Measurements from ENCODE around the gene RNF227.

DNA sequence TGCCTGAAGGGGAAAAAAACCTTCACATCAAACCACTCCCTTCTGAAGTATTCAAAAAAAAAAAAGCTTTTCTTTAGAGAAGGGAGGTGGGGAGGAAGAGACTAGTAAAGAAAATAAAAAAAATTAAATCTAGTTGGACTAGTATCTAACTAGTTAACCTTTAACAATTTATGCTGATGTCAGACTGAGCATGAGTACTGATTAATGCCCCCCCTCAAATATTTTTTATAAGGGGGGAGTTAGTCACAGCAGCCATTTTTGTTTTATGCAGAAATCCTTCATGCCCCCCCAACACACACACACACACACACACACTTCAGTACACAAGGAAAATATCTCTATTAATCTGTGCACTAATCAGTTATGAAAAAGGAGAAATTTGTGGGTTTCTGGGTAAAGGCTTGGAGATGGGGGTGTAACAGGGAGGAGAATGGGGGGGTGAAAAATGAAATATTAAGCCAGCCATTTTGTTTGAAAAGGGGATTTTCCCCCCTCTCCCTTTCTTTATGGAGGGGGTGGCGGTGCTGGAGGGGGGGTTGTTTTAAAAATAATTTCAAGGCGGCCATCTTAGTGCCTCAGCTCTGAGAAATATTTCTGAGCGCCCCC is 32.2 kb downstream of the RNF227 start:
- TF ChIP-seq, protein P1, sequence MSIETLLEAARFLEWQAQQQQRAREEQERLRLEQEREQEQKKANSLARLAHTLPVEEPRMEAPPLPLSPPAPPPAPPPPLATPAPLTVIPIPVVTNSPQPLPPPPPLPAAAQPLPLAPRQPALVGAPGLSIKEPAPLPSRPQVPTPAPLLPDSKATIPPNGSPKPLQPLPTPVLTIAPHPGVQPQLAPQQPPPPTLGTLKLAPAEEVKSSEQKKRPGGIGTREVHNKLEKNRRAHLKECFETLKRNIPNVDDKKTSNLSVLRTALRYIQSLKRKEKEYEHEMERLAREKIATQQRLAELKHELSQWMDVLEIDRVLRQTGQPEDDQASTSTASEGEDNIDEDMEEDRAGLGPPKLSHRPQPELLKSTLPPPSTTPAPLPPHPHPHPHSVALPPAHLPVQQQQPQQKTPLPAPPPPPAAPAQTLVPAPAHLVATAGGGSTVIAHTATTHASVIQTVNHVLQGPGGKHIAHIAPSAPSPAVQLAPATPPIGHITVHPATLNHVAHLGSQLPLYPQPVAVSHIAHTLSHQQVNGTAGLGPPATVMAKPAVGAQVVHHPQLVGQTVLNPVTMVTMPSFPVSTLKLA (IDR thresholded peaks at IDR 0.05): no peak
- TF ChIP-seq, protein P2, sequence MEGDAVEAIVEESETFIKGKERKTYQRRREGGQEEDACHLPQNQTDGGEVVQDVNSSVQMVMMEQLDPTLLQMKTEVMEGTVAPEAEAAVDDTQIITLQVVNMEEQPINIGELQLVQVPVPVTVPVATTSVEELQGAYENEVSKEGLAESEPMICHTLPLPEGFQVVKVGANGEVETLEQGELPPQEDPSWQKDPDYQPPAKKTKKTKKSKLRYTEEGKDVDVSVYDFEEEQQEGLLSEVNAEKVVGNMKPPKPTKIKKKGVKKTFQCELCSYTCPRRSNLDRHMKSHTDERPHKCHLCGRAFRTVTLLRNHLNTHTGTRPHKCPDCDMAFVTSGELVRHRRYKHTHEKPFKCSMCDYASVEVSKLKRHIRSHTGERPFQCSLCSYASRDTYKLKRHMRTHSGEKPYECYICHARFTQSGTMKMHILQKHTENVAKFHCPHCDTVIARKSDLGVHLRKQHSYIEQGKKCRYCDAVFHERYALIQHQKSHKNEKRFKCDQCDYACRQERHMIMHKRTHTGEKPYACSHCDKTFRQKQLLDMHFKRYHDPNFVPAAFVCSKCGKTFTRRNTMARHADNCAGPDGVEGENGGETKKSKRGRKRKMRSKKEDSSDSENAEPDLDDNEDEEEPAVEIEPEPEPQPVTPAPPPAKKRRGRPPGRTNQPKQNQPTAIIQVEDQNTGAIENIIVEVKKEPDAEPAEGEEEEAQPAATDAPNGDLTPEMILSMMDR (CRISPR knock-in tag; IDR thresholded peaks at IDR 0.05): no peak
- TF ChIP-seq ZNF205 (CRISPR knock-in tag; IDR thresholded peaks at IDR 0.05): no peak
- TF ChIP-seq POLR2A (IDR thresholded peaks at IDR 0.05; ENCODE audit: insufficient read depth in 1 of 2, low read depth in 2 of 2, low read length in 2 of 2): no peak
- TF ChIP-seq, protein P3, sequence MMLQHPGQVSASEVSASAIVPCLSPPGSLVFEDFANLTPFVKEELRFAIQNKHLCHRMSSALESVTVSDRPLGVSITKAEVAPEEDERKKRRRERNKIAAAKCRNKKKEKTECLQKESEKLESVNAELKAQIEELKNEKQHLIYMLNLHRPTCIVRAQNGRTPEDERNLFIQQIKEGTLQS (CRISPR knock-in tag; IDR thresholded peaks at IDR 0.05): no peak
- TF ChIP-seq, protein P4, sequence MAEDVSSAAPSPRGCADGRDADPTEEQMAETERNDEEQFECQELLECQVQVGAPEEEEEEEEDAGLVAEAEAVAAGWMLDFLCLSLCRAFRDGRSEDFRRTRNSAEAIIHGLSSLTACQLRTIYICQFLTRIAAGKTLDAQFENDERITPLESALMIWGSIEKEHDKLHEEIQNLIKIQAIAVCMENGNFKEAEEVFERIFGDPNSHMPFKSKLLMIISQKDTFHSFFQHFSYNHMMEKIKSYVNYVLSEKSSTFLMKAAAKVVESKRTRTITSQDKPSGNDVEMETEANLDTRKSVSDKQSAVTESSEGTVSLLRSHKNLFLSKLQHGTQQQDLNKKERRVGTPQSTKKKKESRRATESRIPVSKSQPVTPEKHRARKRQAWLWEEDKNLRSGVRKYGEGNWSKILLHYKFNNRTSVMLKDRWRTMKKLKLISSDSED (CRISPR knock-in tag; IDR thresholded peaks at IDR 0.05): no peak
- TF ChIP-seq, protein P5, sequence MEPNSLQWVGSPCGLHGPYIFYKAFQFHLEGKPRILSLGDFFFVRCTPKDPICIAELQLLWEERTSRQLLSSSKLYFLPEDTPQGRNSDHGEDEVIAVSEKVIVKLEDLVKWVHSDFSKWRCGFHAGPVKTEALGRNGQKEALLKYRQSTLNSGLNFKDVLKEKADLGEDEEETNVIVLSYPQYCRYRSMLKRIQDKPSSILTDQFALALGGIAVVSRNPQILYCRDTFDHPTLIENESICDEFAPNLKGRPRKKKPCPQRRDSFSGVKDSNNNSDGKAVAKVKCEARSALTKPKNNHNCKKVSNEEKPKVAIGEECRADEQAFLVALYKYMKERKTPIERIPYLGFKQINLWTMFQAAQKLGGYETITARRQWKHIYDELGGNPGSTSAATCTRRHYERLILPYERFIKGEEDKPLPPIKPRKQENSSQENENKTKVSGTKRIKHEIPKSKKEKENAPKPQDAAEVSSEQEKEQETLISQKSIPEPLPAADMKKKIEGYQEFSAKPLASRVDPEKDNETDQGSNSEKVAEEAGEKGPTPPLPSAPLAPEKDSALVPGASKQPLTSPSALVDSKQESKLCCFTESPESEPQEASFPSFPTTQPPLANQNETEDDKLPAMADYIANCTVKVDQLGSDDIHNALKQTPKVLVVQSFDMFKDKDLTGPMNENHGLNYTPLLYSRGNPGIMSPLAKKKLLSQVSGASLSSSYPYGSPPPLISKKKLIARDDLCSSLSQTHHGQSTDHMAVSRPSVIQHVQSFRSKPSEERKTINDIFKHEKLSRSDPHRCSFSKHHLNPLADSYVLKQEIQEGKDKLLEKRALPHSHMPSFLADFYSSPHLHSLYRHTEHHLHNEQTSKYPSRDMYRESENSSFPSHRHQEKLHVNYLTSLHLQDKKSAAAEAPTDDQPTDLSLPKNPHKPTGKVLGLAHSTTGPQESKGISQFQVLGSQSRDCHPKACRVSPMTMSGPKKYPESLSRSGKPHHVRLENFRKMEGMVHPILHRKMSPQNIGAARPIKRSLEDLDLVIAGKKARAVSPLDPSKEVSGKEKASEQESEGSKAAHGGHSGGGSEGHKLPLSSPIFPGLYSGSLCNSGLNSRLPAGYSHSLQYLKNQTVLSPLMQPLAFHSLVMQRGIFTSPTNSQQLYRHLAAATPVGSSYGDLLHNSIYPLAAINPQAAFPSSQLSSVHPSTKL (CRISPR knock-in tag; IDR thresholded peaks at IDR 0.05): no peak
